H9 (cell line): Measurements from ENCODE around the gene SMS. TPM values are rescaled to one million over a fixed set of nuclear protein-coding genes. Genes with fewer than 3 reads are reported as not detected.

ENCODE experiments used
- DNase-seq: peaks from one replicate; pipeline ENCODE4 v3.0.0-alpha.2; 2017
- H2AFZ ChIP-seq: one replicate; pipeline ENCODE4 v1.6.1; 2013; ENCODE audit warnings: mild to moderate bottlenecking, low read length, control low read depth, moderate library complexity
- H2AK5ac ChIP-seq: 2 replicates; pipeline ENCODE4 v1.6.1; 2013; ENCODE audit warnings: low read length, control low read depth, mixed read lengths; ENCODE audit not compliant: insufficient read length
- H2BK120ac ChIP-seq: one replicate; pipeline ENCODE4 v1.6.1; 2013; ENCODE audit warnings: low read depth, mild to moderate bottlenecking, low read length, control low read depth, inconsistent platforms; ENCODE audit not compliant: poor library complexity, severe bottlenecking
- H2BK12ac ChIP-seq: 2 replicates; pipeline ENCODE4 v1.6.1; 2013; ENCODE audit warnings: low read length, control low read depth, mixed read lengths, low read depth; ENCODE audit not compliant: insufficient read length
- H2BK15ac ChIP-seq: 2 replicates; pipeline ENCODE4 v1.6.1; 2013; ENCODE audit warnings: low read depth, low read length, control low read depth
- H2BK20ac ChIP-seq: one replicate; pipeline ENCODE4 v1.6.1; 2013; ENCODE audit warnings: low read depth, mild to moderate bottlenecking, low read length, control low read depth, inconsistent platforms; ENCODE audit not compliant: poor library complexity, severe bottlenecking
- H2BK5ac ChIP-seq: 2 replicates; pipeline ENCODE4 v1.6.1; 2013; ENCODE audit warnings: low read length, control low read depth, mixed read lengths; ENCODE audit not compliant: insufficient read length
- H3K14ac ChIP-seq: 2 replicates; pipeline ENCODE4 v1.6.1; 2013; ENCODE audit warnings: low read length, control low read depth; ENCODE audit not compliant: insufficient read depth
- H3K18ac ChIP-seq: 2 replicates; pipeline ENCODE4 v1.6.1; 2013; ENCODE audit warnings: low read depth, mild to moderate bottlenecking, mixed read lengths, low read length, control low read depth; ENCODE audit not compliant: insufficient read length
- H3K23ac ChIP-seq: 2 replicates; pipeline ENCODE4 v1.6.1; 2013; ENCODE audit warnings: low read length, control low read depth, mixed read lengths, low read depth; ENCODE audit not compliant: insufficient read length
- H3K23me2 ChIP-seq: 2 replicates; pipeline ENCODE4 v1.6.1; 2013; ENCODE audit warnings: low read depth, mild to moderate bottlenecking, mixed read lengths, low read length, control low read depth; ENCODE audit not compliant: insufficient read length, poor library complexity, severe bottlenecking
- H3K27ac ChIP-seq: 2 replicates; pipeline ENCODE4 v1.5.1; 2013; ENCODE audit warnings: low read length, control low read depth, mixed read lengths, low read depth; ENCODE audit not compliant: insufficient read length
- H3K27me3 ChIP-seq: 2 replicates; pipeline ENCODE4 v1.6.1; 2013; ENCODE audit warnings: low read length, control low read depth, inconsistent platforms; ENCODE audit not compliant: insufficient read depth
- H3K4ac ChIP-seq: 2 replicates; pipeline ENCODE4 v1.6.1; 2013; ENCODE audit warnings: low read depth, mild to moderate bottlenecking, control low read depth, inconsistent platforms, low read length, moderate library complexity
- H3K4me1 ChIP-seq: 2 replicates; pipeline ENCODE4 v1.6.1; 2013; ENCODE audit warnings: low read length, control low read depth, inconsistent platforms; ENCODE audit not compliant: insufficient read depth
- H3K4me2 ChIP-seq: 2 replicates; pipeline ENCODE4 v1.6.1; 2013; ENCODE audit warnings: low read length, control low read depth, mixed read lengths; ENCODE audit not compliant: insufficient read length, insufficient read depth
- H3K56ac ChIP-seq: 2 replicates; pipeline ENCODE4 v1.6.1; 2013; ENCODE audit warnings: low read depth, mild to moderate bottlenecking, mixed read lengths, low read length, control low read depth; ENCODE audit not compliant: insufficient read length
- H3K79me1 ChIP-seq: 2 replicates; pipeline ENCODE4 v1.6.1; 2013; ENCODE audit warnings: low read depth, mild to moderate bottlenecking, moderate library complexity, low read length, control low read depth, inconsistent platforms; ENCODE audit not compliant: insufficient read depth, poor library complexity, severe bottlenecking
- H3K79me2 ChIP-seq: 2 replicates; pipeline ENCODE4 v1.6.1; 2013; ENCODE audit warnings: low read length, control low read depth, inconsistent platforms; ENCODE audit not compliant: insufficient read depth
- H3K9ac ChIP-seq: 2 replicates; pipeline ENCODE4 v1.6.1; 2013; ENCODE audit warnings: low read length, control low read depth, mixed read lengths; ENCODE audit not compliant: insufficient read length; ENCODE audit errors: extremely low read depth
- H3K9me3 ChIP-seq: one replicate; pipeline ENCODE4 v1.6.1; 2013; ENCODE audit warnings: low read depth, low read length, inconsistent platforms; ENCODE audit not compliant: control insufficient read depth
- H3T11ph ChIP-seq: one replicate; pipeline ENCODE4 v1.6.1; 2013; ENCODE audit warnings: mild to moderate bottlenecking, low read length, control low read depth, inconsistent platforms
- H4K20me1 ChIP-seq: one replicate; pipeline ENCODE4 v1.6.1; 2013; ENCODE audit not compliant: control insufficient read depth, insufficient read length, insufficient read depth
- H4K5ac ChIP-seq: 2 replicates; pipeline ENCODE4 v1.6.1; 2013; ENCODE audit warnings: low read depth, mild to moderate bottlenecking, mixed read lengths, low read length, control low read depth; ENCODE audit not compliant: insufficient read length
- H4K8ac ChIP-seq: replicated peaks from 2 replicates; pipeline ENCODE4 v1.6.1; 2013; ENCODE audit warnings: low read length, control low read depth, mixed read lengths, low read depth; ENCODE audit not compliant: insufficient read length
- H4K91ac ChIP-seq: 2 replicates; pipeline ENCODE4 v1.6.1; 2013; ENCODE audit warnings: low read depth, mild to moderate bottlenecking, moderate library complexity, mixed read lengths, low read length, control low read depth; ENCODE audit not compliant: insufficient read length
- H3K27ac Mint-ChIP-seq, 3 experiments: 2 replicates in 2 of 3; 3 replicates in 1 of 3; pipeline ENCODE4 v1.8.0; 2020 to 2021; ENCODE audit warnings: mixed read lengths in 3 of 3, mild to moderate bottlenecking in 1 of 3, moderate library complexity in 1 of 3
- H3K27me3 Mint-ChIP-seq: 2 replicates; pipeline ENCODE4 v1.8.0; 2021; ENCODE audit warnings: low read depth, mild to moderate bottlenecking, moderate library complexity, mixed read lengths
- H3K36me3 Mint-ChIP-seq, 3 experiments: 2 replicates in 2 of 3; 3 replicates in 1 of 3; pipeline ENCODE4 v1.8.0; 2020 to 2021; ENCODE audit warnings: low read depth in 3 of 3, mixed read lengths in 3 of 3; ENCODE audit not compliant: insufficient read depth in 1 of 3
- H3K4me1 Mint-ChIP-seq, 2 experiments: 2 replicates each; pipeline ENCODE4 v1.8.0; 2020; ENCODE audit warnings: mixed read lengths in 2 of 2
- H3K4me3 Mint-ChIP-seq, 2 experiments: 2 replicates in 1 of 2; 3 replicates in 1 of 2; pipeline ENCODE4 v1.8.0; 2020 to 2021; ENCODE audit warnings: mild to moderate bottlenecking in 2 of 2, mixed read lengths in 2 of 2, moderate library complexity in 1 of 2
- H3K9me3 Mint-ChIP-seq, 2 experiments: 2 replicates in 1 of 2; 3 replicates in 1 of 2; pipeline ENCODE4 v1.8.0; 2020; ENCODE audit warnings: mild to moderate bottlenecking in 2 of 2, mixed read lengths in 2 of 2, moderate library complexity in 1 of 2
- CTCF ChIP-seq: fragments of 200-600 bp; sonication (generic); conservative IDR thresholded peaks from 3 replicates; pipeline ENCODE4 v1.8.0; 2021; ENCODE audit warnings: antibody characterized with exemption, mild to moderate bottlenecking
- WGBS: extraction: QIAGEN DNeasy Blood & Tissue Kit; methylation state at CpG from one replicate; pipeline ENCODE4 v1.1.7; 2013; ENCODE audit warnings: missing lambda C conversion rate, low lambda C conversion rate, mixed read lengths; ENCODE audit not compliant: insufficient read length; ENCODE audit errors: extremely low coverage; 5-methylcytosine and 5-hydroxymethylcytosine counted together
- total RNA-seq: library from RNA; stranded (reverse); gene quantifications from 2 replicates; pipeline ENCODE4 v1.2.1, GENCODE V29; 2021

The SMS gene
- total RNA-seq, 1 experiment from 2014 or later: 415 TPM

- Histone ChIP-seq H3K27ac (no peak overlapping the region), H3K9me3 (no peaks in the 10 kb centered on the region), H3K9ac (no peak overlapping the region), H3K18ac (no peak overlapping the region), H3K14ac (no peak overlapping the region), H3K23ac (no peak overlapping the region), H3K79me2 (no peaks in the 10 kb centered on the region), H3K23me2 (no peaks in the 10 kb centered on the region), H3T11ph (no peak overlapping the region), H3K79me1 (no peaks in the 10 kb centered on the region), H4K91ac (no peak overlapping the region), H3K27me3 (no peaks in the 10 kb centered on the region), H2BK20ac (no peak overlapping the region), H4K5ac (no peak overlapping the region), H3K56ac (no peak overlapping the region), H2AK5ac (no peak overlapping the region), H4K20me1 (no peaks in the 10 kb centered on the region), H2BK5ac (no peak overlapping the region), H3K4me1 (peaks cover 3% of the 10 kb centered on the region; the same call in 1 of the 2 replicates), H3K4me2 (no peak overlapping the region), H2BK12ac (no peak overlapping the region), H2AFZ (no peak overlapping the region), H2BK120ac (no peak overlapping the region), H2BK15ac (no peak overlapping the region), H4K8ac (no peak overlapping the region), H3K4ac (no peak overlapping the region)
- no CpG with 5 or more reads among the region's 4 CpGs for WGBS
- DNase-seq: no peak
- peaks cover 0 to 4% (median 0%) of the 10 kb centered on the region in 3 experiments; a peak in 2 of 7 replicates for H3K36me3 Mint-ChIP-seq
- peaks cover 12 to 52% of the 10 kb centered on the region in 2 experiments; a peak in 4 of 5 replicates for H3K9me3 Mint-ChIP-seq
- H3K27ac Mint-ChIP-seq: no peak overlapping the region
- H3K4me1 Mint-ChIP-seq: peaks cover 20 to 23% of the 10 kb centered on the region in 2 experiments
- H3K4me3 Mint-ChIP-seq: no peak overlapping the region
- peaks cover 4% of the 10 kb centered on the region for H3K27me3 Mint-ChIP-seq
- no peak for TF ChIP-seq CTCF
These were observed 86.2 kb downstream of the SMS start for GRCh38 chrX:22026731-22027130.
